Right renal pelvis (tissue), 4 donors: ENCODE data around the gene POLR2M. TPM values are rescaled to one million over a fixed set of nuclear protein-coding genes. Genes with fewer than 3 reads are reported as not detected.

Experiments used
- DNase-seq, 4 donors: peaks; one replicate each; pipeline ENCODE4 v3.0.0-alpha.2; 2013; ENCODE audit warnings: low read depth in 4 of 4, low spot score in 3 of 4, missing footprints in 1 of 4
- polyA plus RNA-seq, 4 donors: library from polyadenylated mRNA; unstranded; fragments of 120-200 nt; gene quantifications; one replicate each; pipeline ENCODE4 v1.2.1, GENCODE V29; 2013; ENCODE audit not compliant: insufficient read length in 4 of 4

POLR2M gene
- polyA plus RNA-seq, 4 donors: 86.7 to 115 (median 114) TPM

DNA sequence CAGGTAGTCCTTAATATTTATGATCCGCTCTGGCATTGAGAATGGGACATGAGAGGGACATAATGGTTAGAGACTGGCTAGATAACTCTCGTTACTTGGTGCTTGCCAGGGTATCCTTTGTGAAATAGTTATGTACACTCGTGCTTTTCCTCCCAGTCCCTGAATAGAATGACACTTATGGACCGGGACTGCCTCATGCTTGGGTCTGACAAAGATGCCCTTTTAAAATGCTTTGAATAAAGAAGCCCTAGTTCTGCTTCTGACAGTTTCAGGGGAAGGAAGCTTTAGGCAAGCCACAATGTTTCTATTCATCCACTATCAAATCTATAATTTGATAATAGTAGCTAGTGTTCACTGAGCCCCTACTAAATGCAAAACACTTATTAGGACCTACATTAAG is 29.4 kb downstream of the POLR2M start:
- no peak for DNase-seq

DNA sequence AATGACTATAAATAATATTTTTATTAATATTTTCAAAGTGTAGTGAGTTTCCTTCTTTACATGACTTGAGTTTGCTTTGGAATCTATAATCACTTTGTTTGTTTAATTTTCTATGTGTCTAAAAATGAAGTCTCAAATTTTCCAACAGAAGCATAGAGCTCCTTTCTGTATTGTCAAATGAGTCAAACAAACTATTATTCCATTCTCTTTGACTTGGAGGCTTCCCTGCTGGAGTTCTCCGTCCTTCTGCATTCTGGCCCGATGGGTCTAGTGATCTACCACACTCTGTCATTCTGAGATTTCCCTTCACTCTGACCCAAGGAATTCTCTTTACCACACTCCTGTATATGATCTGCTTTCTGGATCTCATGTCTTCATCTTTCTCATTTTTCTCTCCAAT is 30.1 kb downstream of the POLR2M start:
- DNase-seq: no peak

DNA sequence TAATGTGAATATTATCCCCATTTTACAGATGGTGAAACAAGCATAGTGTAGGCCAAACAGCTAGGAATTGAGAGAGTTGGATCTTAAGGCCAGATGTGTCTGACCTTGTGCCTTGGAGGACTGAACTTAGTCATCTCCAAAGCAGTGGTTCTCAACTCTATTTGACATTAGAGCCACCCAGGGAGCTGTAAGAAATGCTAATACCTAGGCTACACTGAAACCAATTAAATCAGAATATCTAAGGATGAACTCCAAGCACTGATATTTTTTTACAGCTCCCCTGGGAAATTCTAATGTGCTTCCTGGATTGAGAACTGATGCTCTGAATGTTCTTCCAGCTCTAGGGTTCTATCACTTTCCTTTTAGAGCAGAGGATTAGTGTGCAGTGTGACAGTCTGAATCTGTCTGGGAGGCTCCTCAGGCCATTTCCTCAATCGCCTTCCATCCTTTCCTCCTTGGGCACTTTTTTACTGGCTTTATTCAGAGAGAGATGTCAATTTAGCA is 32.3 kb downstream of the POLR2M start:
- DNase-seq: no peak

DNA sequence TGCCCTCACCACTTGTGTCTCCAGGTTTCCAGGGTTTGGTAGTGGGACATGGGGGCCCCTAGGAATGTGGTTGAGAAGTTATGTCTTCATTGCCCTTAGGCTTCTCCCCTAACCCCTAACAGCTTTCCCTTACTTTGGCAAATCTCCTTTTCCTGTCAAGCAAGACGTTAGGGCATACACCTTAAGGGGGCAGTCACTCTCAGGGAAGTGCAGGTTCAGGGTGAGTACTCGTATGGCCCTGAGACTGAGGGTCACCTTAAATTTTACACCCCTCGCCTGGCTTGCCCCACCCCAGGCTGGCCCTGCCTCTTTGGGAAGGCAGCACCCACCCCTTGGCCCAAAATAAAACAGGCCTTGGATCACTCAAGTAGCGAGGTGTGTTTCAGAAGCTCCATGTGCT is 33.5 kb downstream of the POLR2M start:
- DNase-seq: no peak

DNA sequence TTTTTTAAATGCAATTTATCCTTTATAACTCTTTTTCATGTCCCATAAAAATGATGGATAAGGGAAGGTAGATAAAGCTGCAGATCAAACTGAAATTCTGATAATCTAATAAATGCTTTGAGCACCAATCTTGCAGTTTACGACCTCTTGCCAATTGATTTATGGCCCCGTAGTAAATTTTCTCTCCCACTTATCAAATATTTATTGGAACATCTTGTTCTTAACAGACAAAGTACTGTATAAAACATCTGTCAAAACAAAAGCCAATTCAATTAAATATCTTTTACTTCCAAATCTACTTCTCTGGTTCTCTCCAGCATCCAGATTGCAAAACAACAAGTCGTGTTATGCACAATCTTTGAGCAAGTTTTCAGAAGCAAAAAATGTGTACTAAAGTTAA is 34.6 kb downstream of the POLR2M start:
- DNase-seq: no peak

DNA sequence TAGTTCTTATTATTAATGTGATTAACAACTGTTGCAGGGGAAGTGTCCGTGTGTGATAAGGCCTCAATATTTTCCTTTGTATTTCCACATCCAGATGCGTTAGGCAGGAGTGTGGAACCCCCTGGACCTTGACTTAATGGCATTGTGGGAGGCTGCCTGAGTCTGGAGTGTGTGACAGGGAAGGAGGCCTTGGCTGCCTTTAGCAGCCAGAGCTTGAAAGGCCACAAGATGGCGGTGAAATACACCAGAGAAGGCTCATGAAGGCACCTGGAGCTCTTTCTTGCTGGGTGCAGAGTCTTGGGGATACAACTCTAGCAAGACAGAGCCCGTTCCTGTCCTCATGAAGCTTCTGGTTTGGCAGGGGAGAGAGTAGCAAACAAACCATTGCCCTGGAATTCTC is 36.9 kb downstream of the POLR2M start:
- no peak for DNase-seq

DNA sequence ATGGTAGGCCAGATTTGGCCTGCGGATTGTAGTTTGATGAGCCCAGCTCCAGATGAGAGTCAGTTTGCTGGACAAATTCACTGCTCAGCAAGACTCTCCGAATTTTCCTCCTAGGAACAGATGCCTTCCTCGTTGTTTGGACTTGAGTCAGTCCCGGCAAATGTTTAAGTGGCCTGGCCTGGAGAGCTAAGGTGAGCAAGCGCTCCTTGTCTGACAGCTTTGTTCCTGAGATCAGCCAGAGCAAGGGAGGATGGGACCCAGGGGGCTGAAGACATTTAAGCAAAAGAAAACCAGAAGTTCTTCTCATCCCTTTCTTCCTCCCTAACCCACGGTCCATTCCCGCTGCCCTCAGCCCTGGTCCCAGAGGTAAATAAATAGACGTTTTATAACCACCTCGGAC is 40.3 kb downstream of the POLR2M start:
- no peak for DNase-seq

DNA sequence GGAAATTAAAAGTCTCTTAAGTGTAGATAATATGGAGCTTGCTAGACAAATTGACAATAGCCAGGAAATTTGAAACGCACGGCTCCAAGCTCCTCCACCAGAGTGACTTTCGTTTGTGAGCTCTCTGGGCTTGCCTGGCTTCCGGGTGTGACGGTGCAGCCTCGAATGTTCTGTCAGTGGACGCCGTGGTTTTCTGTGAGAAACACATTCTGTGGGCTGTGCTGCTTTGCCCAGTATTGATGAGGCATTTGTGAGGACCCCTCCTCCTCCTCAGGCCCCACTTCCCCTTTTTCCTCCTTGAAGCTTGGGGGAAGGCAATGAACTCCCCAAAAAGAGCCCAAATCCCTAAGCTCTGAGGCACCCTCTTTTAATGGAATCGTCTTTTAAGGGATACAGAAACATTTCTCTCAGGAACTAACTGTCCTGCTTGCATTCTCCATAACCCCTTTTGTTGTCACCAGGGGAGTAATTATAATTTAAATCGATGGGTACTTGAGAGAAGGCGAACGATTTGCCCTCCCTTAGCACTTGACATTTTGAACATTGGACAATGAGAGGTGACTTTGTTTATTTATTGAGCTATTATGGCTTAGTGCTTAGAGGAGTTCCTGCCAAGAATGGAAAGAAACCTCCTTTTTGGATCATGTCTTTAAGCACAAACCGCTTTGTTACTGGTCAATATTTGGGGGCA is 40.8 kb downstream of the POLR2M start:
- no peak for DNase-seq

DNA sequence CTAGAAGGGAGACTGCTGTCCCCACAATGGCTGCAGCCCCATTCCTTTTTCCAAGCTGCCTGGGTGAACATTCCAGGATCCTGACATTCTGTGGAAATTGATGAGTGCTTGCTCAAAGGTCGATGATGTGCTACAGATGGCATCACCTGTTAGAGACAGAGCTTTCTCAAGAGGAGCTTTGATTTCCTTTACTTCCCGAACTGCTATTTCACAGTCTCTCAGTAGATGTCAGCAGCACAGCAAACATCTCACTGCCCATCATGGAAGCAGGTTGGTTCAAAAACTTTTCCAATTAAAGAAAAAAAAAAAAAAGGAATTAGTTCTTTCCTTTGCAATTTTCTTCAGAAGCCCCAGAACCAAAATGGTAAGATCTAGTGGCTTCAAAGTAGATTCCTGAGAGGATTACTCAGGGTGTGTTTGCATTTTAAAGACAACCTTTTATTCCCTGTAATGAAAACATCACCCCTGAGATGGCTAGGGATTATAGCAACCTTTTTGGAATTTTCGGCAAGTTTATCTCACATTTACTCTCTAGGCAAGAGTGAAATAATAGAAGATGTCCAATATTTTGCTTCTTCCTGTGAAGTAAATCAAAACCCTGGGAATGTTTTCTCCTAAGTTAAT is 44.8 kb downstream of the POLR2M start:
- DNase-seq: no peak

DNA sequence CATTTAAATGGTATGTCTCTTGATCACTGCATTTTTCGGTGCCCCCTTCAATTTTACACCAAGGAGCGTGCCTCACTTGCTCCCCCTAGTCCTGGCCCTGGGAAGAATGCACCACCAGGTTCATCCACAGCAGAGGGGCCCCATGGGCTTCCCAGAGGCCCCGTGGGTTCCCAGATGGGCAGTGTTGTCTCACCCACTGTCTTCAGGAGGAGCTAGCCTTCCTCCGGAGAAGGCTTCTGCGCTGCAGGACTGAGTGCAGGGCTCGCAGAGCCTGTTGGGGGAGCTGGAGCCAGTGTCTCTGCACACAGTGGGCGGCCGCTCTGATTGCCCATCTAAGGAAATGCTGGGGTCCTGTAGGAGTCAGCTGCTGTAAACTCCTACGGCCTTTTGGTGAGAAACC is 45.9 kb downstream of the POLR2M start:
- DNase-seq: no peak

DNA sequence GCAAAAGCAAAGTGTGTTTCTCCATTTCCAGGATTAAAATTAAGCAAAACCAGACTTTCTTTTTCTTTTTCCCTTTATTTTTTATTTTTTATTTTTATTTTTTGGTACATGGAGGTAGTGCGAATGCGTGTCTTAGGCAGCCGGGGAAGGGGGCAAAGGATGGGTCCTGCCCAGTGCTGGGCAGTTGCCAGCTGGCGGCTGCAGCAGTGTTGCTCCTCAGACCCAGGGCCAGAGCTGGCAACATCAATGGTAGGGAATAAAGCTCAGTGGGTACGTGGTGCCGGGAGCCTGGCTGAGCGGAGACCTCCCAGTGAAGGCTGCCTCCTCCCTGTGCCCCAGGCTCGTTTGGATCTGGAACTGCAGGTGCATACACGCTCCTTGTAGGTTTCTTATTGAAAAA is 46.3 kb downstream of the POLR2M start:
- DNase-seq: no peak

DNA sequence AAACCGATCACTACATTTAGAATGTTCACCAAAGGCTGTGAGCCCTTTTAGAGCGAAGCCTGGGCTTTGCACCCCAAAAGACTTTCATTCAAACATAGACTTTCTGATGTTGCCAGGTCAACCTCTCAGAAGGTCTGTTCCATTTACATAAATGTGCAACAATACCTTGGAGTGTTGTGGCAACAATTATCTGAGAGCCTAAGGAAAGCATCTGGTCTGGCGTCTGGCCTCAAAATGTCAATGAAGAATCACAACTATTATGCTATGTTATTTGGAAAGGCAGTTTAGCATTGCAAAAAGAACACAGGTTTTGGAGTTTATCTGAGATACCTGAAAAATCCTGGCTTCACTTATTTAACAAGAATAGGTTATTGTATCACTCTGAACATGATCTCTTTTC is 50.0 kb downstream of the POLR2M start:
- DNase-seq: no peak

DNA sequence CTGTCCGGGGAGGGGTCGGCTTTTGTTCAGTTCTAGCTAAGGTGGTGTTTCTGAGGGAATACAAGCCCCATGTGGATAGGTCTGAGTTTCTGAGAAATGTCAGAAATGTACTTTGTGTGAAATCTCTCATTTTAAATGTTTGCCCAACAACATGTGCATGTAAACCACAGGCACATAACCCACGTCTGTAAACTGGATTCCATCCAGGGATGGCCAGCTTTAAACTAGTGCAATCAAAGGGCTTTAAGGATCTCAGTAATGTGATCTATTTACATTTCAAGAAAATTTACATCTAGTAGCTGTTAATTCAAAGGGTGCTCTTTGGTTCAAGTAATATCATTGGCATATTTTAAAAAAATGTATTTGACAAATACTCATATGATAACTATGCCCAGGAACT is 52.0 kb downstream of the POLR2M start:
- no peak for DNase-seq

DNA sequence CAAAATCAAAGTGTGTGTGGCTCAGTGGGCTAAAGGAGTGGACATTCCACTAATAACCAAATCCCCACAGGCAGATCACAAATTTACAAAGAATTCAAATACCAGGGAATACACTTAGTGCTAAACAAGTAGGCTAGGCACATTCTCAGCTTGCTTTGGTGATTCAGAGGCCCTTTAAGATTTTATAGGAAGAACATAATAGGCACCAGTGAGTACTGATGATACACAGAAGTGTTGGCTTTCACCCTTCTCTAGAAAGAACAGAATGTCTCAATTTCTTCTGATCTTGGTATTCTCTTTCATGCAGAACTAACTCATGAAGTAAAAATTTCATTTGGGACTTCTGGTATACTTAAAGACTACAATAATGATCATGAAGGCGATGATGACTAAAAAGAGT is 55.0 kb downstream of the POLR2M start:
- no peak for DNase-seq

DNA sequence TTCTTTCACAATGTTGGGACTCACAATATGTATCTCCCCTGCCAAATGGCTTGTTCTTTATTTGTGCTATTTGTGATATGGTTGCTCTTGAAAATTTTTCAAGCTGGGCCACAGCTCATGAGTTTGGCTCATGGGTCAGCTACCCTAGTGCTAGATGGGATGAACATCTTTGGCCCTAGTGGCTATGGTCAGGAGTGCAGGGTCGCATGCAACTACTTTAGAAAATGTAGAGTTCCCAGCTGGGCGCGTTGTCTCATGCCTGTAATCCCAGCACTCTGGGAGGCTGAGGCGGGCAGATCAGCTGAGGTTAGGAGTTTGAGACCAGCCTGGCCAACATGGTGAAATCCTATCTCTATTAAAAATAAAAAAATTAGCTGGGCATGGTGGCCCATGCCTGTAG is 55.8 kb downstream of the POLR2M start:
- no peak for DNase-seq

DNA sequence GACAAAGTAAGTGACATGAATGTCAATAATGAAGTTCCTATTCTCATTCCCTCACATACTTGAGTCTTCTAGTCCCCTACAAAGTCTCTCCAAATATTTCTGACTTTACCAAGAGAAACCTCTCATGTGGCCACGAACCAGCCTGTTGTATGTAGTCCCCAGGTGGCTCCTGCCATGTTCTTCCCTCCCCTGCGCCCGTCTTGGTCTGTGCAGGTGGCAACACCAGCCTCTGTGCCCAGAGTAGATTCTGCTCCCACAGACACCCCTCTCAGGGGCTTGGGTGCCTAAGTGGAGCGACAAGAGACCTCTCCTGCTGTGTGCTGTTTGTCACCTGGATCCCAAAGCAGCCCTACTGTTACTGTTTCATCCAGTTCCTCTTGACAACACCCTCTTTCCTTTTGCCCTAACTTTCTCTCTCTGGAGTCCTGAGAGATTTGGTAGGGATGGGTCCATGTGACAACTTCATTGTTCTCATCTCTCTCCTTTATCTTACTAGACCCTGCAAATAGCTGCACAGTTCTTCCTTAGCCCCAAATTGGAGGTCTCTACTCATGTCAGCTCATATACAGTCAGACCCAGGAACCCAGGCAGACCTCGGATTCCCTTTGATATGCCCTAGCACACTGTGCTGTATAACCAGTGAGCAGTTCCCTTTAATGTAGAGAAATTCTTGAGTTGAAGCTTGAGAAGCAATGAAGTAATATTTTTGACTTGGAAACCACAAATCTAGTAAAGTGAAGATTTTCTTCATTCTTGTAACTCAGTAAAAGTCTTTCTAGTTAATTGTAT is 56.9 kb downstream of the POLR2M start:
- no peak for DNase-seq

Other genes with a start within 250 kb of the POLR2M start
- 1 to 10 TPM; 7.2 to 9.7 (median 9.0) TPM for gene MYZAP, start 114.8 kb upstream of the POLR2M start, polyA plus RNA-seq